B cell (primary cell): Measurements from ENCODE around the gene ASPSCR1.

Experiments
- CTCF ChIP-seq: fragments of 200-600 bp; IDR thresholded peaks from one replicate; pipeline ENCODE4 v1.8.0; 2022; ENCODE audit warnings: antibody characterized with exemption, mild to moderate bottlenecking
- EZH2 ChIP-seq: IDR thresholded peaks from 2 replicates; pipeline ENCODE4 v1.6.1; 2012; ENCODE audit warnings: borderline replicate concordance, low read depth, mild to moderate bottlenecking, moderate library complexity, low read length; ENCODE audit not compliant: insufficient read depth, poor library complexity, severe bottlenecking

- TF ChIP-seq CTCF (no peak), EZH2 (no peak)
Observed at GRCh38 chr17:82053556-82054263, 76.3 kb downstream of the ASPSCR1 start.
